Measurements from ENCODE around the gene PLA2G4F. TPM values are rescaled to one million over a fixed set of nuclear protein-coding genes. Genes with fewer than 3 reads are reported as not detected.

Gene PLA2G4F
- total RNA-seq, 2 donors from 2014 or later: 1.6 to 2.0 TPM

DNA sequence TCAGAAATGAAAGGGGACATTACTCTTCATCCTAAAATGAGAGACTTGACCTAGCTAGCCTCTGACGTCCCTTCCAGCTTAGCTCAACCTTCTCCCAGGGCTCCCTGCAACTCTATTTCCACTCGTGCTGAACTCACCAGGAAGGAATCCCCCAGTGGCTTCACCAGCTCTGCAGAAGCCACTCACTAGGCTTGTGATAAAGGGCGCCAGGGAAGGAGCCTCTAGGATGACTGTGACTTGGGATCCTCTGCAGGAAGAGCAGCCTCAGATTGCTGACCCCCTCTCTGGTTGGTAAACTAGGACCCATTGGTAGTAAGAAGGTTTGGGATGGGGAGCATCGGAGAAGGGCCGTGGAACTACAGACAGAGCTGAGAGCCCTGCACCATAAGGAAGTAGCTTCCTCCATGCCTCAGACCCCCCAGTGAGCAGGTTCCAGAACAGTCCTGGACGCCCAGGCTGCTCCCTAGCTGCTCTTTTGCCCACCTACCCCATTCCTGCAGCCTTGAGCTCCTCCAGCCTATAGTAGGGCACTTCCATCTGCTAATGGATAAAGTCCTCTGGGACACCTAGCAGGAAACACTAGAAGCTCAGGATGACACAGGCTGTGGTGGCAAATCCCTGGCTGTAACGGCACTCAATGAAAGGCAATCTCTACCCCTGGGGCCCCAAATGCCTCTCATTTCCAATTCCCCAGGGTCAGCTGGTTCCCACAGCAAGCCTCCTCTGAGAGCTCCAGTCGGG lies 26.0 kb downstream of the PLA2G4F start:
- intact Hi-C loops (cut with DNase I): no loop called here
- Histone ChIP-seq H3K9me3 (no peaks in the 10 kb centered on the region), H3K4me3 (no peak overlapping the region), H3K36me3 (replicated peaks in 1 of 2; ENCODE audit: insufficient read depth in 1 of 2, low read depth in 2 of 2) (no peaks in the 10 kb centered on the region), H3K27me3 (no peaks in the 10 kb centered on the region), H3K27ac (no peak overlapping the region), H3K4me1 (no peaks in the 10 kb centered on the region)
- WGBS, 2 donors: 59 to 60% methylated on average over 6 to 8 of the region's 8 CpGs
- TF ChIP-seq, protein P1, sequence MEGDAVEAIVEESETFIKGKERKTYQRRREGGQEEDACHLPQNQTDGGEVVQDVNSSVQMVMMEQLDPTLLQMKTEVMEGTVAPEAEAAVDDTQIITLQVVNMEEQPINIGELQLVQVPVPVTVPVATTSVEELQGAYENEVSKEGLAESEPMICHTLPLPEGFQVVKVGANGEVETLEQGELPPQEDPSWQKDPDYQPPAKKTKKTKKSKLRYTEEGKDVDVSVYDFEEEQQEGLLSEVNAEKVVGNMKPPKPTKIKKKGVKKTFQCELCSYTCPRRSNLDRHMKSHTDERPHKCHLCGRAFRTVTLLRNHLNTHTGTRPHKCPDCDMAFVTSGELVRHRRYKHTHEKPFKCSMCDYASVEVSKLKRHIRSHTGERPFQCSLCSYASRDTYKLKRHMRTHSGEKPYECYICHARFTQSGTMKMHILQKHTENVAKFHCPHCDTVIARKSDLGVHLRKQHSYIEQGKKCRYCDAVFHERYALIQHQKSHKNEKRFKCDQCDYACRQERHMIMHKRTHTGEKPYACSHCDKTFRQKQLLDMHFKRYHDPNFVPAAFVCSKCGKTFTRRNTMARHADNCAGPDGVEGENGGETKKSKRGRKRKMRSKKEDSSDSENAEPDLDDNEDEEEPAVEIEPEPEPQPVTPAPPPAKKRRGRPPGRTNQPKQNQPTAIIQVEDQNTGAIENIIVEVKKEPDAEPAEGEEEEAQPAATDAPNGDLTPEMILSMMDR (IDR thresholded peaks at IDR 0.05): no peak
- no peak for TF ChIP-seq POLR2A (IDR thresholded peaks at IDR 0.05)
- ATAC-seq (no peak), DNase-seq (no peak)

DNA sequence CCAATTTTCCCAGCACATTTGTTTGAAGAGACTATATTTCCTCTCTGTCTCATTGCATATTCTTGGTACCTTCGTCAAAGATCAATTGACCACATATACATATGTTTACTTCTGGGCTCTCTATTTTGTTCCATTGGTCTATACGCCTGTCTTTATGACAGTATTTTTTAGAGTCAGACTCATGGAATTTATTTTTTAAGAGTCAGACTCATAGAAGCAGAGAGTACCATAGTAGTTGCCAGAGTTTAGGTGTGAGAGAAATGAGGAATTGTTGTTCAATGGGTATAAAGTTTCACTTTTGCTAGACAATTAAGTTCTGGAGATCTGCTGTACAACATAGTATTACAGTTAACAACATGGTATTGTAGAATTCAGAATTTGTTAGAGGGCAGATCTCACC lies 27.1 kb downstream of the PLA2G4F start:
- no peak for TF ChIP-seq POLR2A (IDR thresholded peaks at IDR 0.05)
- TF ChIP-seq, protein P1 (IDR thresholded peaks at IDR 0.05): no peak
- WGBS, 2 donors: 75 to 77% methylated on average over 2 of the region's 2 CpGs

DNA sequence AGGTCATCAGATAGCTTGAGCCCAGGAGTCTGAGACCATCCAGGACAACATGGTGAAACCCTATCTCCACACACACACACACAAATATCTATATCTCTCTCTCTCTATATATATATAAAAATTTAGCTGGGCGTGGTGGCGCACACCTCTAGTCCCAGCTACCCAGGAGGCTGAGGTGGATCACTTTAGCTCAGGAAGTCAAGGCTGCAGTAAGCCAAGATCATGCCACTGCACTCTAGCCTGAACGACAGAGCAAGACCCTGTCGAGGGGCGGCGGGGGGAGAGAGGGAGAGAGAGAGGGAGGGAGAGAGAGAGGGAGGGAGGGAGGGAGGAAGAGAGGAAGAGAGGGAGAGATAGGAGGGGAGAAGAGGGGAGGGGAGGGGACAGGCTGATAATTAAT lies 28.0 kb downstream of the PLA2G4F start:
- H3K4me3 ChIP-seq: no peak overlapping the region
- TF ChIP-seq, protein P1 (IDR thresholded peaks at IDR 0.05): no peak
- TF ChIP-seq POLR2A (IDR thresholded peaks at IDR 0.05): no peak
- intact Hi-C loops (cut with DNase I): no loop called here

More for the DNA sequence above, 27.1 kb downstream of the PLA2G4F start:
- intact Hi-C loops (cut with DNase I): no loop called here
- Histone ChIP-seq H3K27ac (no peak overlapping the region), H3K4me1 (no peaks in the 10 kb centered on the region), H3K4me3 (no peak overlapping the region), H3K36me3 (replicated peaks in 1 of 2; ENCODE audit: insufficient read depth in 1 of 2, low read depth in 2 of 2) (no peaks in the 10 kb centered on the region), H3K9me3 (no peaks in the 10 kb centered on the region), H3K27me3 (no peaks in the 10 kb centered on the region)
- DNase-seq (no peak), ATAC-seq (no peak)

DNA sequence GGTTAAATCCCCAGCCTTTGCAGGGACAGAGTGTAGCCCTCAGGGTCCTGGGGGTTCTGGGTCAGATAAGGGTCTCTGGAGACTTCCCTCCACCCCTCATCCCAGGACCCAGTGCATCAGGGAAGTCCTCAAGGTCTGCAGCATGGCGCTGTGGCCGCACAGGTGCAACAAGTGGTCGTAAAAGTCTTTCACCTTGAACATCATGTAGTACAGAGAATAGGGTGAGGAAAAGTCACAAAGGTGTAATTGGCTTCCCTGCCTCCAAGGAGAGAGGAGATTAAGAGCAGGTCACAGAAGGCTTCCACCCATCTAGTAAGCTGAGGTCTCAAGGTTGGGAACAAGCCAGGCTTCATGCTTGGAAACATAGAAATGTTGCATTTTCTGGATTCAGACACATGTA lies 32.9 kb downstream of the PLA2G4F start:
- Histone ChIP-seq H3K9me3 (no peaks in the 10 kb centered on the region), H3K4me3 (no peak overlapping the region), H3K36me3 (replicated peaks in 1 of 2; ENCODE audit: insufficient read depth in 1 of 2, low read depth in 2 of 2) (no peaks in the 10 kb centered on the region), H3K27ac (no peak overlapping the region), H3K4me1 (peaks cover 10% of the 10 kb centered on the region), H3K27me3 (no peaks in the 10 kb centered on the region)
- ATAC-seq: no peak
- DNase-seq: no peak
- intact Hi-C loops (cut with DNase I): no loop called here
- TF ChIP-seq POLR2A (IDR thresholded peaks at IDR 0.05): no peak
- TF ChIP-seq, protein P1 (IDR thresholded peaks at IDR 0.05): no peak
- WGBS, 2 donors: 86 to 90% methylated on average over 3 of the region's 3 CpGs

More for the DNA sequence above, 28.0 kb downstream of the PLA2G4F start:
- 52 to 76% methylated on average over 6 of the region's 6 CpGs for WGBS, 2 donors
- H3K4me1 ChIP-seq: no peaks in the 10 kb centered on the region
- no peak for DNase-seq
- H3K27ac ChIP-seq: no peak overlapping the region
- H3K27me3 ChIP-seq: no peaks in the 10 kb centered on the region
- H3K9me3 ChIP-seq: no peaks in the 10 kb centered on the region
- ATAC-seq: no peak
- H3K36me3 ChIP-seq (replicated peaks in 1 of 2; ENCODE audit: insufficient read depth in 1 of 2, low read depth in 2 of 2): no peaks in the 10 kb centered on the region

DNA sequence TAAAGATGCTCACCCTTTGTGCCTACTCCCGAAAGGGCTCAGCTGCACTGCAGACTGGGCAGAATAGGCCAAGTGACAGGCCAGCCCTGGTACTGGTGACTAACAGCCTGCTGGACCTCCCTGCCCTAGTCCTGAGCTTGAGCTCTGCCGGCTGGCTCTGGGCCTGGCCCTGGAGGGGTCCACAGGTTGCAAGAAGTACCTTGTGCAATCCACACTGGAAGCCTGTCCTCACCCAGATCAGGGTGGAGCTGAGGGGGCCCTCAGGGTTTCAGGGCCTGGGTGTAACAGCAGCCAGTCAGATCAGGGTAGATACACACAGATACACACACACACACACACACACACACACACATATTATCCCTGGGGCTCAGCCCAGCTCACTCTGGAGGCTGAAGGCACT lies 34.8 kb downstream of the PLA2G4F start:
- no peak for DNase-seq
- H3K4me3 ChIP-seq: no peak overlapping the region
- ATAC-seq: no peak
- WGBS, 2 donors: 46% methylated on average over 2 of the region's 2 CpGs; no CpG with 5 or more reads in 1 of the 2 donors
- no peaks in the 10 kb centered on the region for H3K36me3 ChIP-seq (replicated peaks in 1 of 2; ENCODE audit: insufficient read depth in 1 of 2, low read depth in 2 of 2)
- no peaks in the 10 kb centered on the region for H3K27me3 ChIP-seq
- no peak overlapping the region for H3K27ac ChIP-seq
- peaks cover 13% of the 10 kb centered on the region for H3K4me1 ChIP-seq
- intact Hi-C loops (cut with DNase I): no loop called here
- no peaks in the 10 kb centered on the region for H3K9me3 ChIP-seq
- no peak for TF ChIP-seq POLR2A (IDR thresholded peaks at IDR 0.05)
- TF ChIP-seq, protein P1 (IDR thresholded peaks at IDR 0.05): no peak

Data from body of pancreas (tissue), 4 donors.